HG02970 (cell line): Measurements from ENCODE around the gene KRT15.

Source experiments
- ATAC-seq: cut with Tn5 transposase; IDR thresholded peaks from one replicate; pipeline ENCODE4 v1.9.1; 2021; ENCODE audit warnings: mild to moderate bottlenecking, moderate library complexity, moderate number of reproducible peaks; ENCODE audit not compliant: unreplicated experiment, low FRiP score

The KRT15 gene

GRCh38 chr17:41528959-41529353, 10.3 kb upstream of the KRT15 start:
- no peak for ATAC-seq

- no peak for ATAC-seq
Observed at GRCh38 chr17:41527063-41528023, 8.7 kb upstream of the KRT15 start.

- ATAC-seq = no peak
Observed at GRCh38 chr17:41524261-41524660, 5.6 kb upstream of the KRT15 start.

GRCh38 chr17:41523787-41524186, 5.1 kb upstream of the KRT15 start:
- no peak for ATAC-seq

GRCh38 chr17:41523225-41523593, 4.5 kb upstream of the KRT15 start:
- ATAC-seq = no peak

GRCh38 chr17:41522301-41523224, 3.9 kb upstream of the KRT15 start:
- ATAC-seq = no peak

GRCh38 chr17:41521574-41522261, 3.0 kb upstream of the KRT15 start:
- no peak for ATAC-seq

GRCh38 chr17:41520821-41521521, 2.3 kb upstream of the KRT15 start:
- ATAC-seq = no peak

GRCh38 chr17:41519501-41520224, 973 bp upstream of the KRT15 start:
- ATAC-seq = no peak

GRCh38 chr17:41518031-41518430, 659 bp downstream of the KRT15 start:
- no peak for ATAC-seq

- ATAC-seq = no peak
Observed at GRCh38 chr17:41516830-41517283, 1.8 kb downstream of the KRT15 start.

GRCh38 chr17:41516147-41516829, 2.4 kb downstream of the KRT15 start:
- ATAC-seq = no peak

- ATAC-seq = no peak
Observed at GRCh38 chr17:41513168-41513547, 5.5 kb downstream of the KRT15 start.

- no peak for ATAC-seq
Observed at GRCh38 chr17:41512546-41513167, 6.0 kb downstream of the KRT15 start.

GRCh38 chr17:41511716-41512115, 7.0 kb downstream of the KRT15 start:
- no peak for ATAC-seq

- ATAC-seq = no peak
Observed at GRCh38 chr17:41511116-41511515, 7.6 kb downstream of the KRT15 start.

GRCh38 chr17:41510251-41511065, 8.2 kb downstream of the KRT15 start:
- ATAC-seq = no peak
